Left forelimb (tissue), 1 donor: Measurements from ENCODE around the gene KIF1C.

Experiments
- DNase-seq: peaks from one replicate; pipeline ENCODE4 v3.0.0-alpha.2; 2018; ENCODE audit warnings: low spot score

Gene KIF1C

GRCh38 chr17:4969047-4969550 lies 28.7 kb upstream of the KIF1C start:
- DNase-seq = no peak

GRCh38 chr17:4969551-4970173 lies 28.1 kb upstream of the KIF1C start:
- DNase-seq = no peak

DNA sequence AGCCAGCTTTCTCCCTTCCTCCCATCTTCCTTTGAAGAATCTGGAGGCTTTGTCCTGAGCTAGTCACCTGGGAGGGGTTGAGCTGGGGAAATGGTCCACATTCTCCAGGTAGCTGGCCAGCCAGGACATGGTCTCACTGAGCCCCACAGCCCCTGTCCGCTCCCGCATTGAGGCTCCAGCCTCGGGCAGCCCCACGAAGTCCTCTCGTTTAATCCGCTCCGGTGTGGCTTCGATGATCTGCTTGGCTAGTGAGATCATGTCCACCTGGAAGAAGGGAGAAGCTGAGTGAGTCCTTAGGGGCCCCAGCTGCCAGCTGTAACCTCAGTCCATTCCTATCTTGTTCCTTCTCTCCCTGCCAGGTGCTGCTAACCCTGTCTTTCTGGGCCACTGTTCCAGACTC lies 27.5 kb upstream of the KIF1C start:
- DNase-seq = no peak

DNA sequence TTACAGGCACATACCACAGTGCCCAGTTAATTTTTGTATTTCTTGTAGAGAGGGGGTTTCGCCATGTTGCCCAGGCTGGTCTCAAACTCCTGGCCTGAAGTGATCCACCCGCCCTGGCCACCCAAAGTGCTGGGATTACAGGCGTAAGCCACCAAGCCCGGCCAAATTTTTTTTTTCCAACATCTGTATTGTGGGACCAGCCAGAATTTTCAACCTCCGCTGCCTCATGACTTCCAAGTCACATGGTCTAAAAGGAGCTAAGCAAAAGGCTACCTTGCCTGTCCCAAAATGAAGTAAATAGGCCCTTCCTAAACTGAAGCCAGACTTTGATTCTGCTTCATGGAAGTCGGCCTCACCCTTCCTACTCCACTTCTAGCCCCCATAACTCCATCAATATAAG lies 25.9 kb upstream of the KIF1C start:
- DNase-seq = no peak

DNA sequence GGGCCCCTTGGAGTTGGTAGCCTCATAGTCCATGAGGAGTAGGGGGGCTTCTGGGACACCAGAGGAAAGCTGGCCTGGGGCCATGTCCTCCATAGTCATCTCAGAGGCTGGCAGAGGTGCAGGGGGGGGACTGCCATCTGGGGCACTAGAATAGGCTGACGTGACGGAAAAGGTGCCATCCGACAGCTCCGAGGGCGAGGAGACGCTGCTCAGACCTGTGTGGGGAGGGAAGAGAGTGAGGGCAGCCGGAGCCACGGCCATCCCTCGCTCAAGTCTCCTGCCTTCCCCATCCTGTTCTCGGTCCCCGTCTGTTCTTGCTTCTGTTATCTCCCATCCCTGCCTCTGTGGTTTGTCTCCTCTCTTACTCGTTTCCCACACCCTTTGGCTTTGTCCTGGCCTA lies 25.4 kb upstream of the KIF1C start:
- DNase-seq = no peak

- DNase-seq = no peak
These were observed 25.0 kb upstream of the KIF1C start for GRCh38 chr17:4972752-4973151.

- DNase-seq = no peak
These were observed 24.3 kb upstream of the KIF1C start for GRCh38 chr17:4973256-4974114.

- no peak for DNase-seq
These were observed 23.6 kb upstream of the KIF1C start for GRCh38 chr17:4974115-4974670.

DNA sequence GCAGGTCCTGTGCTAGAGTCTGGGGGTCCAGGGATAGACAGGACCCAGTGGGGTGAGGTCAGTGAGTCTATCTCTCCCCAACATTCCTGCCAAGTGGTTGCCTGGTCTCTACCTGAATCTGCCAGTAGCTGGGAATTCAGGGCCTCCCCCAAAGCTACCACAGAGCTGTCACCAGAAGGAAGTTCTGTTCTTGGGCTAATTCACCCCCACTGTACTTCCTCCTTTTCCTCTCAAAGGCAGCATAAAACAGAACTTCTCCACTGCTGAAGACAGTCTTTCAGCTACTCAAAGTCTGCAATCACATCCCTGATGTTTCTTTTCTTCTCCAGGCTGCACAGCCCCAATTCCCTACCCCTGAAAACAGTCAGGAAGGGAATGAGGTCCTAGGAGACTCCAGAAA lies 19.0 kb upstream of the KIF1C start:
- DNase-seq = no peak

DNA sequence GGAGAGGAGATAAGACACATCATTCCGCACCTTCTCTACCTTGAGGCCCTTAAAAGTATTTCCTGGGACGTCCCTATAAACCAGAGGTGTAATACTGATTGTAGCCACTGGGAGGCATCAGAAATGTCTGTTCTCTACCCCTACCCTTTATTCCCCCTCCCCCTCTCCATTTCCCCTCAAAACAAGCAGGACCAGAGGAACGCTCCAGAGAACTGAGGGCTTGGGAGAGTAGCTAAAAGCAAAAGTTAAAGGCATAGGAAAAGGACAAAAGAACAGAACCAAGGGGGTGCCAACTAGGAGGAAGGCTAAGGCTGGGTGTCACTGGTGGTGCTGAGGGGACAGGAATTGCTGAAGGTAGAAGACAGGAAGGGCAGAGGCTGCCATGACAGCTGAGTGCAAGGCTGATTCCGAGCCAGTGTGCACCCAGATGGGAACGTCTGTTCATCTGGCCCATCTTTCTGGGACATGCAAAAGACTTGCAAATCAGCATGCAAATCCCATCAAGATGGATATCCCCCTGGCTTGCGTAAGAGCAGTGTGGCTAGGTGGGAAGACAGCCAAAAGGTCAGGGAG lies 17.0 kb upstream of the KIF1C start:
- DNase-seq = no peak

DNA sequence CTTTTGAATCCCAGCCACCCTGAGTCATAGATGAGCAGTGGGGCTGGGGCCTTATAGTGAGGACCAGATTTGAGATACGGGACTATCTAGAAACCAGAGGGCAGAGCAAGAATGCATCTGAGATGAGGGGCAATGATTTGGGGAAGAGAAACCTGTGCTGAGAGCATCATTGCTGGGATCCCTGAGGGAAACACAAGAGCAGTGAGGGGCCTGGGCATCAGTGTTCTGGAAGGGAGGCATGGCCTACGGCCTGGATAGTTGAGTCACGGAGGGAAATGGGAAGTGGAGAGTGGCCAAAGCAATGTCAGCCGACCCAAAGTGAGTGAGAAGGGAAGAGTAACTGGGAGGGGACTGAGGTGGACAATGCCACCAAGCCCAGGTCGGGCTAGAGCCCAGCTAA lies 15.4 kb upstream of the KIF1C start:
- no peak for DNase-seq

GRCh38 chr17:4986403-4986802 lies 11.3 kb upstream of the KIF1C start:
- no peak for DNase-seq

GRCh38 chr17:4986951-4987766 lies 10.6 kb upstream of the KIF1C start, which contains the start of gene CAMTA2:
CAMTA2 (minus strand) TSS chr17:4987675; CDS start chr17:4986222, 1,453 bp downstream.
- DNase-seq = peak; percentile 91

GRCh38 chr17:4987767-4988567 lies 9.8 kb upstream of the KIF1C start:
- no peak for DNase-seq

DNA sequence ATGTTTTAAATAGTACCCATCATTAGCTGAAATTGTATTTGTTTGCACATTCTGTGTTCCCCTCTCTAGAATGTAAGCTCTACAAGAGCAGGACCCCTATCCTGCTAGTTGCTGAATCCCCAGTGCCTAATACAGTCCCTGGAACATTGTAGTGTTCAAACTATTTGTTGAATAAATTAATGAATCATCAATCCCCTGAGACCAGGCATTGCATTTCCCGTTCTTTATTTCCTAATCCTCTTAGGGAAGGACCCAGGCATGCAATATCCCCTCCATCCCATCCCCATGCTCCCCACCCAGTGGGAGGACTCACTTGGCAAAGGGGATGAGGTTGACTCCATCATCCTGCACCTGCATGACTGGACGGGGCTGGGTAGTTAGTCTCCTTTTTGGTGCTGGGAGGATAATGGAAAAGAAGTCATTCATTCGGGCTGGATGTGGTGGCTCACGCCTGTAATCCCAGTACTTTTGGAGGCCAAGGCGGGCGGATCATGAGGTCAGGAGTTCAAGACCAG lies 3.6 kb upstream of the KIF1C start:
- DNase-seq = no peak

- DNase-seq = no peak
These were observed 429 bp downstream of the KIF1C start for GRCh38 chr17:4998027-4998731.

GRCh38 chr17:4998732-4999429 lies 1.1 kb downstream of the KIF1C start:
- no peak for DNase-seq

DNA sequence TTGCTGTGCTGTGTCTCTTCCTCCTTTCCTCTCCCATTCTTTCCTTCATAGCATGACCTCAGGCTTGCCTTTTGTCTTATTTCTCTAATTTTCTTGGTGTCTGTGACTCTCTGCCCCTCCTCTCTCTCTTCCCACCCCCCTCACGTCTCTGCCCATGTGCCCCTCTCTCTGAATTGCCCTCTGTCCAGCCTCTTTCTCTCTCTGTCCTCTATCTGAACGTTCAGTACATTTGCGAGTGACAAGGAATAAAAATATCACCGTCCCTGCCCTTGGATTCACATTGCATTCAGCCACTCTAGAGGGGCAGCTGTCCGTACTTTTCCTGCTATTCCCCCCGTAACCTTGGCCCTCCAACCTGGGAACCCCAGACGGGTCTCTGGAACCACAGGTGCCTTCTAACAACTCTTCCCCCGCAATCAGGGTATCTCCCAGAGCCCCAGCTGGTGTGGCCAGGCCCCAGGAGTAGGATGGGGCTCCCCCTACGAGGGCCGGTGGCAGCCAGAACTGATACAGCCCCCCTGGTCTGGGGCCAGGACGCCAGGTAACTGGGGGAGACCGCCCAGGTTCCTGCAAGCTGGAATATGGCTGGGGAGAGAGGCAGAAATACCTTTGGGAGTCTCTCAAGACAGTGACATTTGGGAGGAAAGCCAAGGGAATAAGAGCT lies 1.8 kb downstream of the KIF1C start:
- no peak for DNase-seq

GRCh38 chr17:5000237-5000639 lies 2.5 kb downstream of the KIF1C start:
- DNase-seq = no peak
